ENCODE results near the gene FNDC3A.
"Not testable (repeated sequence)": the region's sequence is repeated elsewhere in the genome, so short reads cannot be mapped to it uniquely, and the experiment has no call there.

The FNDC3A gene

GRCh38 chr13:49046002-49046401 is 70.3 kb downstream of the FNDC3A start:
- no peak for DNase-seq

- no peak for DNase-seq
Observed at GRCh38 chr13:49046519-49046918, 70.8 kb downstream of the FNDC3A start.

- DNase-seq, result no peak
Observed at GRCh38 chr13:49052813-49053212, 77.1 kb downstream of the FNDC3A start.

- DNase-seq, result no peak
Observed at GRCh38 chr13:49053215-49053614, 77.5 kb downstream of the FNDC3A start.

GRCh38 chr13:49053906-49054305 is 78.2 kb downstream of the FNDC3A start:
- DNase-seq, result no peak

GRCh38 chr13:49055021-49055420 is 79.3 kb downstream of the FNDC3A start:
- no peak for DNase-seq

GRCh38 chr13:49057176-49057575 is 81.5 kb downstream of the FNDC3A start:
- no peak for DNase-seq

- DNase-seq, result no peak
Observed at GRCh38 chr13:49058761-49059160, 83.0 kb downstream of the FNDC3A start.

GRCh38 chr13:49060678-49061387 is 85.1 kb downstream of the FNDC3A start:
- DNase-seq, result no peak

GRCh38 chr13:49061388-49061752 is 85.7 kb downstream of the FNDC3A start:
- not testable (repeated sequence) for DNase-seq

GRCh38 chr13:49062297-49062896 is 86.7 kb downstream of the FNDC3A start:
- no peak for DNase-seq

GRCh38 chr13:49063011-49063410 is 87.3 kb downstream of the FNDC3A start:
- no peak for DNase-seq

GRCh38 chr13:49063497-49063896 is 87.8 kb downstream of the FNDC3A start:
- DNase-seq, result no peak

GRCh38 chr13:49064476-49064875 is 88.8 kb downstream of the FNDC3A start:
- no peak for DNase-seq

GRCh38 chr13:49066856-49067255 is 91.1 kb downstream of the FNDC3A start:
- no peak for DNase-seq

- DNase-seq, result not testable (repeated sequence)
Observed at GRCh38 chr13:49068498-49068897, 92.8 kb downstream of the FNDC3A start.

- DNase-seq, result not testable (repeated sequence)
Observed at GRCh38 chr13:49070021-49070420, 94.3 kb downstream of the FNDC3A start.

- no peak for DNase-seq
Observed at GRCh38 chr13:49071341-49071937, 95.7 kb downstream of the FNDC3A start.

- no peak for DNase-seq
Observed at GRCh38 chr13:49082653-49083536, 107.2 kb downstream of the FNDC3A start.

- DNase-seq, result no peak
Observed at GRCh38 chr13:49084961-49085360, 109.2 kb downstream of the FNDC3A start.

- DNase-seq, result no peak
Observed at GRCh38 chr13:49086722-49087121, 111.0 kb downstream of the FNDC3A start.

GRCh38 chr13:49093376-49093775 is 117.7 kb downstream of the FNDC3A start:
- DNase-seq, result no peak

- DNase-seq, result no peak
Observed at GRCh38 chr13:49097374-49097773, 121.7 kb downstream of the FNDC3A start.
